HG03520 (cell line): ENCODE data around the gene ITK.
A peak's percentile ranks its signal among the peaks of the same experiment; 100 is the strongest.

Experiments
- ATAC-seq: cut with Tn5 transposase; IDR thresholded peaks from one replicate; pipeline ENCODE4 v1.9.1; 2021; ENCODE audit warnings: mild to moderate bottlenecking, moderate library complexity; ENCODE audit not compliant: unreplicated experiment

Gene ITK

DNA sequence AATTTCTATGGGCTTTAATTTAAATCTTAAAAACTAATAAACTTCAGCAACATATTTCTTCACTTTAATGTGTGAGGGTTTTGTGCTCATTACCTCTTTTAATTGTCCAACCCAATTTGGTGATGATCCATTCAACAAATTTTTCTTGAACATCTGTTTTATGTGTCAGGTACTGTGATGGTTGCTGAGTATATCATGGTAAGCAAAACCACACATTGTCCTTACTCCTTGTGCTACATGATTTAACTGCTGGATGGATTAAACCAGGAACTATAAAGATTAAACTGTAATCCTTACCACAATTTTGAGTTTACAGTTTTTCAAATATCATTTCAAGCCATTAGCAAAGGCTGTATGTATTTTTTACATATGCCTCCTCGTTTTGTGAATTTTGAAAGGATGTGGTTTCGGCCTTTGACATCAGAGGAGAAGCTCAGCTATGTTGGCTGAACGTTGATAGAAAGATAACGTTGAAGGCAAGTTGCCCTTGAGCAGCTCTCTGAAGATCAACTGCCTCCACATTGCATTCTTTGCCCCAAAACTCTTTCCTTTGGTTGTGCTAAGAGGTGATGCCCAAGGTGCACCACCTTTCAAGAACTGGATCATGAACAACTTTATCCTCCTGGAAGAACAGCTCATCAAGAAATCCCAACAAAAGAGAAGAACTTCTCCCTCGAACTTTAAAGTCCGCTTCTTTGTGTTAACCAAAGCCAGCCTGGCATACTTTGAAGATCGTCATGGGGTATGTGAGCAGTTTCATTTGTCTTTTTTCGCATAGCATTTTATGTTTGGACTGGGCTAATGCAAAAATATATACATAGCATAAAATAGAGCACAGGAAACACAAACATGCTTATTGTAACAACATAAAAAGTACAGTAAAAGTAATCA is at the start of gene ITK:
TSS of gene ITK (plus strand) at position 467 of the 891 bp plus-strand sequence. CDS start at position 605, 138 bp downstream.
- no peak for ATAC-seq

DNA sequence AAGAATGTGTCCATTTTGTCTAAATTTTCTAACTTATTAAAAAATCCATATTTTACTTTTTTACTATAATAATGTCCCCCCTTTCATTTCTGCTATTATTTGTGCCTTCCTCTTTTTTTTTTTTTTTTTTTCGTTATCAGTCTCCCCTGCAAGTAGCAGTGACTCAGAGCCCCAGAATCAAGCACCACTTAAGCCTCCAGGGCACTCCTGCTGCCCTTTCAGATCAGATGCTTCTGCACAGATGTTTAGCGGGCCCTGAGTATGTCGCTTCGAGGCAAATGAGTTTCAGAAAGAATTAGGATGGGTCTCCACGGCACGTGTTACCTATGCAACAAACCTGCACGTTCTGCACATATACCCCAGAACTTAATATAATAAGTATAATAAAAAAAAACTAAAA is 49.7 kb upstream of the ITK start:
- peak; percentile 39 for ATAC-seq

DNA sequence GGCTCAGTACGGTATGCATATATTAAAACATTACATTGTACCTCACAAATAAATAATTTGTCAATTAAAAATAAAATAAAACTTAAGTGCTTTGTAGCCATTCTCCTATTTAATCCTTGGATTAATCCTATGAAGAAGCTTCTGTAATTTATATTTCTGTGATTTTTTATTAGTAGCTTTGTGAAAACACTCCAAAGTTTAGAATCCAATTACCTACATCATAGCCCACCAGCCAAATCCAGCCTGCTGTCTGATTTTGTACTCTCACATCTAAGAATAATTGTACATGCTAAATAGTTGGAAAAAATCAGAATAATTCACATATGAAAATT is 48.4 kb upstream of the ITK start:
- no peak for ATAC-seq

DNA sequence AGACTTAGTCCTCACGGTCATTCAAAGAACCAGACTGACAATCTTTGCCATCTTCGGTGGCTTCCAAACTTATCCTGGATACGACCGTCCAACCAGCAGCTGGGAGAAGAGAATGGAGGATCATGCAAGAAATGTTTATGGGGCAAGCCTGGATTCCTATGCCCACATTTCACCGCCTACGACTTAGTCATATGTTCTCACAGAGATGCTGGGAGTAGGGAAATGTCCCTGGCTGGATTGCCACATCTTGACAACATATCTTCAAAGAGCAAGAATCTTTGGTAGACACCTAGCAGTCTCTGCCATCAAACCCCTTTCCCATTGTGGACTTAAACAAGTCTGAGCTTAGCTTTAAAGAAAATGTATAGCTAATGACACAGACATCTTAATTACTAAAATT is 42.9 kb upstream of the ITK start:
- ATAC-seq: no peak

DNA sequence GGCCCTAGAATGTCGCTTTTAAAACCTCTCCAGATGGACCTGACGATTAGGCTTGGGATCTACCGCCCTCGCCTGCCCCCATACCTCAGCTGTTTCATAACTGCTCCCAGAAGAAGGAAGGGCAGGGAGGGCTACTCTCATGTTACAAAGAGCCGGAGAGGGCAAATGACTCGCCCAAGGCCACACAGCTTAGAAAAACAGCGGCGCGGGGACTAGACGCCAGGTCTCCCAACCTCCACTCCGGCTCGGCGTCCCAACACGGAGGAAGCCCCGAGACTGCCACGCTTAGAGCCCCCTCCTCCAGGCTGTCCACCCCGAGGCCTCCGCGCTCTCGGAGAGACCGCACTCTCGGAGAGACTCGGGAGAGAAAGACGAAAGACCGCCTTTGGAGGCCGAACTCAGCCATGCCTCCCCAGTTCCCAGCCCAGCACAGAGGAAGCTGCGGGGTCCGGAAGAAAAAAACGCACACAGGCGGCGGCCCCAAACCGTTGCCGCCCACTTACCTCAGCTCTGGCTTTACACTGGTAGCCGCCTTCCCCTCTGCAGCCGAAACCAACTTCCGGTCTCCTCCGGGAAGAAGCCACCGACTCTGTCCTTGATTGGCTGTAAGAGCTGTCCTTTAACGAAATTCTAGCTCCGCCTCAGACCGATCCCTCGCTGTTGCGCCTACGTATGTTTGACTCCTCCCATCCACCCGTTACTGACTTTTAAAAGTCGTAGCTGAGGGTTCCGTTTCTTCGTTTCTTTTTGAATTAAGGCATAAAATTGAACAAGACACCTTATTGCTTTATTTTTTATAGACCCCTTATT is 38.1 kb upstream of the ITK start, which contains the start of gene MED7:
TSS of gene MED7 (minus strand) at position 549 of the 810 bp plus-strand sequence. CDS start 3,434 bp downstream, outside the sequence.
- peak; percentile 100 for ATAC-seq

DNA sequence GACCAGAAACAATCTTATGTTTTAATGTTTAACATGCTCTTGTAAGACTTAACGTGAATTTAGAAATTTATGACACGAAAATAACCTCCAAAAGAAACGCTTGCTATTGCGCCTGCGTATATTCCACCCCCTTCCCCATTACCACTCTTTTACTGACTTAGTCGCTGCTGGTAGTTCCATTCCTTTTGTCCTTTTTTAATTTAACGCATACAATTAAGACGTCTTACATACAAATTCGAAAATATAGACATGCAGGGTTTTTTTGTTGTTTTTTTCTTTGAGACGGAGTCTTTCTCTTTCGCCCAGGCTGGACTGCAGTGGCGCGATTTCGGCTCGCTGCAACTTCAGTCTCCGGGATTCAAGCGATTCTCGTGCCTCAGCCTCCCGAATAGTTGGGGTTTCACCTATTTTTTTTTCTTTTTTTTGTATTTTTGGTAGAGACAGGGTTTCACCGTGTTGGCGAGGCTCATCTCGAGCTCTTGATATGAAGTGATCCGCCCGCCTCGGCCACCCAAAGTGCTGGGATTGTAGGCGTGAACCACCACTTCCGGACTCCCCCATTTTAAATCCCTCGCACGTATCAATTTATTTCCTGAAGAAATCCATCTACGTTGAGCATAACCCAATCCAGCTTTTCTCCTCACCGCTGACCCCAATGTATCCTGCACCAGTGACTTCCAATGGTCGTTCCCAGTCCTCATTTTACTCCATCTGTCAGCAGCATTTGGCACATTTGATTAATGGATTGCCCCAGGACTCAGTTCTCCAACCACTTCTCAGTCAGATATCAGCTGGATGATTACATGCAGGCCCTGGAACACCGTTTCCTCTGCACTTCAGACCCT is 37.3 kb upstream of the ITK start:
- peak; percentile 33 for ATAC-seq

DNA sequence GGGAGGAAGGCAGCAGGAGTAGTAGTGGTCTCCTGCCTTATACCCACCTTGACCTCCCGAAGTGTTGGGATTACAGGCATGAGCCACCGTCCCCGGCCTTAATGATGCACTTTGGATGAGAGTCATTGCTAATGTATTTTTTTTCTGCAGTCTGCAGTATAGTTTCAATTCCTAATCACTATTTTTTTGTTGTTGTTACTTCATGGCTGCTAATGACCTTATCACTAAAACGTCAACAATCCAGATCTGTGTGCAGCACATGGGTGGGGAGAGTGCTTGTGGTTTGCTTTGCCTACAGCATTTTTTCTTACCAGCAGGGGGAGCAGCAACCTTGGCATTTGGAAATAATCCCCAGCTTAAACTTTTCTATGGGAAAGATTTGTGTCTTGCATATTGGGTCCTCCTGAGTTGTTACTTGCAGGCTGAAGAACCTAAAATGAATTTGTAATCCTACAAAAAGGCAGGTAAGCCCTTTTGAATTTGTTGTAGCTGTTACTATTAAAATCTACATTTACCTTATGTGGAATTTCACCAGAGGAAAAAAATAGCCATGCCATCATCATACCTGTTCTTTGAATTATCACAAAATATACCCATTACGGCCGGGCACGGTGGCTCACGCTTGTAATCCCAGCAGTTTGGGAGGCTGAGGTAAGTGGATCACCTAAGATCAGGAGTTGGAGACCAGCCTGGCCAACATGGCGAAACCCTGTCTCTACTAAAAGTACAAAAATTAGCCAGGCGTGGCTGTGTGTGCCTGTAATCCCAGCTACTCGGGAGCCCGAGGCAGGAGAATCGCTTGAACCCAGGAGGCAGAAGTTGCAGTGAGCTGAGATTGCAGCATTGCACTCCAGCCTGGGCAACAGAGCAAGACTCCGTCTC is 31.7 kb upstream of the ITK start:
- peak; percentile 85 for ATAC-seq

DNA sequence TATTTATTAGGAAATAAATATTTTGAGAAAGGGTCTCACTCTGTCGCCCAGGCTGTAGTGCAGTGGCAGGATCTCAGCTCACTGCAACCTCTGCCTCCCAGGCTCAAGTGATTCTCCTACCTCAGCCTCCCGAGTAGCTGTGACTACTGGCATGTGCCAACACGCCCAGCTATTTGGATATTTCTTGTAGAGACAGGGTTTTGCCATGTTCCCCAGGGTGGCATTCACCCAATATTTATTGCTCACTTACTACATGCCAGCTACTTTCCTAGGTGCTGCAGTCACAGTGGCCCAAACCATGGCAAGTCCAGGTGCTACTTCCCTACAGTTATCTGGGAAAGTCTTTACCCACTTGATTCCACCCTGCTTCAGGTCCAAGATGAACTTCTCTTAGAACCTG is 29.6 kb upstream of the ITK start:
- ATAC-seq: no peak

DNA sequence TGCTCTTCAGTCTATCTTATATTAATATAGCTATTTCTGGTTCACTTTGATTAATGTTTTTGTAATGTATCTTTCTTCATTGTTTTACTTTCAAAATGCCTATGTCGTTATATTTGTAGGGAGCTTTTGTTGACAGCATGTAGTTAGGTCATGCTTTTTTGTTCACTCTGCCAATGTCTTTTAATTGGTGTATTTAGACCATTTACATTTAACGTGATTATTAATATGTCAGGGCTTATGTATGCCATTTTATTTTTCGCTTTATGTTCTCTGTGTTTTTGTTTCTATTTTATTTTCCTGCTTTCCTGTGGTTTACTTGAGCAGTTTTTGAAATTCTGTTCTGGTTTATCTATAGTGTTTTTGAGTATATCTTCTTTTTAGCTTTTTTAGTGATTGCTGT is 25.3 kb upstream of the ITK start:
- no peak for ATAC-seq

DNA sequence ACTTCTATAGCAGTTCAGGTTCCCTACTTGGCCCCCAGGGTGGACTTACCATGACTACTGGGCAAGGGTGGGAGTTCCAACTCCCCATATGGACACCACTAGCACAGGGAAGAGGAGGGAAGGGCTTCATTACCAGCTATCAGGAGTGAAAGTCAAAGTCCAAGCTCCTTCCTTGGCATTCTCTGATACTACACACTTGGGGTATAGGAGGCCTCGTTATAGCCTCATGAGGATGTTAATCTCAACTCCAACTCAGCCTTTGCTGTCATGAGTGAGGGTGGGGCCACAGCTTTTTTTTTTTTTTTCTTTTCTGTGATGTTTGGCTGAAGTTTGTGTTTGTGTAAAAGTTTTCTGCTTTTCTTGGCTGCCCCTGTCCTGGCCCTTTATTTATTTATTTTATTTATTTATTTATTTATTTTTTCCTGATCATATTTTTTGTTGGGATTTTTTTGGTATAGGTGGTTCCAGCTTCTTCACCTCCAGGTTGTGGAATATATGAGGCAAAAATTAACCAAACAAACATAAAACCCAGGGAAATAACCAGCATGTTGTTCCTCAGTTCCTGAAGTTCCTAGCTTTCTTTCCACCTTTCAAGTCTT is 23.2 kb upstream of the ITK start:
- no peak for ATAC-seq

DNA sequence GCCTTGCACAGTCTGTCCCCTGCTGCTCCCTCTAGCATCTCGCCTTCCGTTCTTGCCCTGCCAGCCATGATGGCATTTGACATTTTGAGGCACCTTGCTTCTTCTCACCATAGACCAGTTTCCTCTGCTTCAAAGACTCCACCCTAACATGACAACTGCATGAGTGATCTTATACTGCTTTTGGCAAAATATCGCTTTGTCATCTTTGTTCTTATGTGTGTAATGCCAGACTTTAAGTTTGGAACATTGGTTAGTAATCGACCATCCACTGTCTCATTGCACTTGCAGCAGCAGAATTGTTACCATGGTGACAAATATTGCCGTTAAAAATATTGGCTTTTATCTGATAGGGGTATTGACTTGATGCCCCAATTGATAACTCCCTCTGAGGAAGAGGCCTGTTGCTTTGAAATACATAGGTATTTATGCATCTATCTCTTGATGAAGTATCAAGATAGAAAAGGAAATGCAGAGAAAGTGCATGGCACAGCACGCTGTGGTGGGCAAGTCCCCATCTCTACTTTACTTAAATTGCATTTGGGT is 21.4 kb upstream of the ITK start:
- ATAC-seq: no peak

DNA sequence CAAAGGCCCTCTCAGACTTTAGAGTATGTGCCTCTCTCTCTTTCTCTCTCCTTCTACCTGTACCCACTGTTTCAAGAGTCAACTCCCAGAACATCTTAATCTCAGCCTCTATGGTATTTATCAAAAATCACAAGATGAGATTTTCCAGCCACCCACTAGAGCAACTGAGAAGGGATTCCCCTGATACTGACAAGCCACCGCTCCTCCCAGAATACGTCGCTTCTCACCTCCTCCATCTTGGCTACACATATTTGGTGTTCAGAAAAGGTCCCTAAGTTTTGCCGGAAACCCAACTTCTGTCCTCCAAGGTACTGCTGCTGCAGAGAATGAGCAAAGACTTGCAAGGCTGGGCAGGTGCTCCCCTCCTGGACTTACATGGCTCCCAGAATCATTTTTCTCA is 20.6 kb upstream of the ITK start:
- ATAC-seq: no peak

DNA sequence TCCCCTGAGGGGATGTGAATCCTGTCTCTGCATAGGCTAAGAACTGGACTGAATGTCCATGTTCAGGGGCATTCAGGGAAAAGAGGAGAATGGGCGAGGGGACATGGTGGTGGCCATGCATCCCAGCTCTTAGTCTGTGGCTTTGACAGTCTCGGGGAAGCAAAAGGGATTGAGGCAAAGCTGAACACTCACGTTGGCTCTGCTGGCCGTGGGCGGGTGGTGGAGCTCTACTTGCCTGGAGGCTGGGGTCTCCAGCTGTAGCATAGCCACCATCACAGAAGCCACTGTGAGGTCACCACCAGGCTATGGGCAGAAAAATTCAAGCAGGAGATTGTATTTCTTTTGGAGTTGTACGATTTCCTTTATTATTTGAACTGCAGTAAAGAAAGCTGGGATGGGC is 18.6 kb upstream of the ITK start:
- ATAC-seq: no peak

DNA sequence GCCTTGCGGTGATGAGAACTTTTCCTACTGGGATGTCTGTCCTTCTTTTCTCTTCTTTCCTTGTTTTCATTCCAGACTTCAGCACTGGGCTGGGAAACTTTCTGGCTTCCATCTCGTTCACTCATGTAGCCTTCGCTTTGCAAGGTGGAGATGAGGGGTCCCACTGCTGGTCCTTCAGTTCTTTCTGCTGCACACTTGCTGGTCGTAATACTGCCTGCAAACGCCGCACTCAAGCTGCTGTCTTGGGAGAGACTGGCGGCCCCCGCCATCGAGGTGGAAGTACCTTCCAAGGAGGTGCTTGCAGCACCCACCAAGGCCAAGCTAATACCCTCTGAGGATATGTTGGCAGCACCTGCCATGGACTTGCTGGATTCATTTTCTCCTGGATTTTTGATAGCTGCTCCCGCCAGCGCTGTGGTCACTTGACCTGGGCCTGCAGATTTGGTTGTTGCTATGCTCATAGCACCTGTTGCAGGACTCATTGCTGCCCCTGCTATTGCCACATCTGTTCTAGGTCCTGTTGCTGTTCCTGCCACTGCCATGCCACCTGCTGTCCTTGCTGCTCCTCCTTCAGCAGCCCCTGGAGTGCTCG is 17.6 kb upstream of the ITK start:
- ATAC-seq: no peak

DNA sequence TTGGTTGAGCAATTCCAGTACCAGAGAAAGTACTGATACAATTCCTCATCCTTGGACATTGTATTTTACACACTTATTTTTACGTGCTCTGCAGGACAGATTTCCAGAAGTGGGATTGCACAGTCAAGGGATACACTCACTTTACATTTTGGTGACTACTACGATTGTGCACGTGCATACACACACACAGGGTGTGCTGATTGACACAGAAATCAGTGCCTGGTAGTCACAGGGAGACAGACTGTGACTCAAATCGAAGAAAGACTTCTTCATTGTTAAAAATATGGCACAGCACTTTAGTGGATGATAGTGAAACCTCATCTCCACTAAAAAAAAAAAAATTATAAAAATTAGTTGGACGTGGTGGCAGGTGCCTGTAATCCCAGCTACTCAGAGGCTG is 16.1 kb upstream of the ITK start:
- ATAC-seq: no peak

DNA sequence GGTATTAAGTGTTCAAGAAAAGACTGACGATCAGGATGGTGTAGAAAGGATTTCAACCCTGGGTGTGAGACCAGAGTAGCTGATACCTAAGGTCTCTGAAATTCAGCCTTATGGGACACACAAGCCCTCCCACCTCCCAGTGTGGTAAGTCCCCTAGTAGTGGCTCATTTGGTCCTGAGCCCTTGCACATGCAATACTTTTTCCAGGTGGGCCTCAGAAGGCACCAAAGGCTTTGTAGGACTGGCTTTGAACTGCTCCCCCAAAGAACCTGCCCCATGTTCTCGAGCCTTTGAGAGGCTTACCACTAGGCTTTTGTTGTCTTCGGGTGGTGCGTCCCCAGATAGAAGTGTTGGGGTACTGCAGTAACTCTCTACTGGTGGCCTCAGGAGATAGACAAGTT is 15.4 kb upstream of the ITK start:
- ATAC-seq: no peak

DNA sequence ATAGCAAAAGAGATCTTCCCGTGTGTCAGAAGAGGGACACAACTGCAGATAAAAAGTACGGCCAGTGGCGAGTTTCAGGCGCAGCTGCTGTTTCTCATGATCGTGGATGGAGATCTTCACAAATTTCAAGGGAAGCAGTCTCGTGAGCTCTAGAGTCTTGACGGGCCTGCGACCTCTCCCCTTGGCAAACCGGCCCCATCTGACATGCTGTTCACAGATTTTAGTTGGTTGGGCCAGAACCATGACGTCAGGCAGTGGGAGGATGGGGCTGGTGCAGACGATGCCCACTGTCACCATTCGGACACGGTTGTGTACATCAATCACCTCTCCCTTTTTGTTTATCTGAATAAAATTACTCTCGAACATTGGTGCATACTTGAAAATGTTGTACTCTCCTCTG is 15.0 kb upstream of the ITK start:
- no peak for ATAC-seq

DNA sequence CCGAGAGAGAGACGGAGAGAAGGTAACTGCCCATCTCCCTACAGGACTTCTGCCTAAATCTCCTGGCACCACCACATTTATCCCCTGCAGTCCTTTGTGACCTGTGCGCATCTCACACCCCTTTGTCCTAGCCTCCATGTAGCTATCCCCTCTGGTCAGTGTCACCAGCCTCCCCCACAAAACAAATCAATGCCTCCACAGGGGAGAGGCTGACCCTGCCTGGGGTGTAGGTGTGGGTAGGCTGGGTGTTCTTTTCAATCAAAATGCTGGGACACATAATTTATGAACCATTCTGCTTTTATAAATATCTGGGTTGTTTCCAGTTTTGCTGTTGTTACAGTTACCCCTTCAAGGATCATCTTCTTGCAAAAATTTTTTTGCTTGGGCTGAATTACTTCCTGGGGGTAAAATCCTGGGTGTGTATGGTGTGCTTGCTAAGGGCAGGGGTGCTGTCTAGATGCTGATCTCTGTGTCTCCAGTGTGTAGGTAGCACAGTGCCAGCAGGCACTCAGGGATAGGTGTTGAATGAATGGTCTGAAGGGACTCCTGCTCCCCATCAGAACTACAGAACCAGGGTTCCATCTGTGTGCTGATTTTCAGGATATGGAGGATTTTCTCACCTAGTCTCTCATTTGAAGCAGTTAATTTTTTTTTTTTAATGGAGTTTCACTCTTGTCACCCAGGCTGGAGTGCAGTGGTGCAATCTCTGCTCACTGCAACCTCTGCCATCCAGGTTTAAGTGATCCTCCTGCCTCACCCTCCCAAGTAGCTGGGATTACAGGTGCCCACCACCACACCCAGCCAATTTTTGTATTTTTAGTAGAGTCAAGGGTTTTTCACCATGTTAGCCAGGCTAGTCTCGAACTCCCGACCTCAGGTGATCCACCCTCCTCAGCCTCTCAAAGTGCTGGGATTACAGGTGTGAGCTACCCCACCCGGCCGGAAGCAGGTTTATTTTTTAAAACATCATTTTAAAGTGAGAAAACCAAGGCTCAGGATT is 14.1 kb upstream of the ITK start, which contains the start of gene GARIN3:
TSS of gene GARIN3 (minus strand) at position 51 of the 1,000 bp plus-strand sequence. CDS start 96 bp downstream, outside the sequence.
- no peak for ATAC-seq
